HepG2 (cell line): Measurements from ENCODE around the gene NOTCH2. TPM values are rescaled to one million over a fixed set of nuclear protein-coding genes. Genes with fewer than 3 reads are reported as not detected.

ENCODE experiments used
- ATAC-seq: fragments of 200-7000 bp; cut with Tn5 transposase; 3 replicates; pipeline ENCODE4 v1.9.1; 2020; ENCODE audit warnings: mild to moderate bottlenecking, moderate library complexity
- BruUV-seq: library from RNA; stranded (reverse); fragments of 400-500 nt; replicated peaks from 2 replicates; lab custom pipeline; 2021; lab: Mats Ljungman, UMichigan
- CTCF ChIA-PET: fragments of 300-600 bp; formaldehyde crosslinking; extraction: SDS; loops from one replicate; lab custom pipeline; 2021; ENCODE audit warnings: low total read pairs, inconsistent platforms, low intra/inter-chr PET ratio; lab: Yijun Ruan, JAX
- POLR2A ChIA-PET: fragments of 350-600 bp; sonication (Branson Sonifier 250); formaldehyde crosslinking; loops from one replicate; lab custom pipeline; 2020; ENCODE audit warnings: antibody characterized with exemption, inconsistent platforms; lab: Yijun Ruan, JAX
- DNase-seq: peaks from one replicate; pipeline ENCODE4 v3.0.0-alpha.2; 2015; ENCODE audit warnings: low spot score
- FAIRE-seq: peaks from 3 replicates; lab custom pipeline; 2011; peaks lifted over from hg19 to GRCh38; lab: Jason Lieb, UNC
- H2AFZ ChIP-seq: one replicate; pipeline ENCODE4 v1.6.1; 2011; ENCODE audit warnings: low read length, inconsistent platforms
- H3K27ac ChIP-seq: fragments of 300-600 bp; 3 replicates; pipeline ENCODE4 v1.8.0; 2011; ENCODE audit warnings: mixed run types, mild to moderate bottlenecking, mixed read lengths, low read length, inconsistent platforms; ENCODE audit not compliant: insufficient read depth; ENCODE audit errors: extremely low read length
- H3K27me3 ChIP-seq, 2 experiments: fragments of 200-600 bp in 1 of 2; 2 replicates in 1 of 2; 3 replicates in 1 of 2; pipeline versions ENCODE4 v1.6.0 to v1.8.0; 2011; ENCODE audit warnings: low read length in 2 of 2, mild to moderate bottlenecking in 2 of 2, moderate library complexity in 2 of 2, inconsistent platforms in 1 of 2; ENCODE audit not compliant: insufficient read depth in 2 of 2, control insufficient read depth in 1 of 2
- H3K36me3 ChIP-seq, 2 experiments: fragments of 200-600 bp in 1 of 2; replicated peaks in 1 of 2; 2 replicates in 1 of 2; 3 replicates in 1 of 2; pipeline versions ENCODE4 v1.5.1 to v1.8.0; 2011; ENCODE audit warnings: low read length in 2 of 2, inconsistent platforms in 1 of 2; ENCODE audit not compliant: insufficient read depth in 2 of 2, control insufficient read depth in 1 of 2
- H3K4me1 ChIP-seq: 2 replicates; pipeline ENCODE4 v1.5.1; 2012; ENCODE audit warnings: low read length, inconsistent platforms; ENCODE audit not compliant: insufficient read depth
- H3K4me2 ChIP-seq: 2 replicates; pipeline ENCODE4 v1.6.0; 2011; ENCODE audit warnings: low read depth, low read length, inconsistent platforms
- H3K4me3 ChIP-seq, 3 experiments: fragments of 200-600 bp in 1 of 3; sonication (generic), shearing (Covaris generic) in 1 of 3; replicated peaks in 1 of 3; 2 replicates each; pipeline ENCODE4 v1.5.1; 2011 to 2016; ENCODE audit warnings: low read length in 3 of 3, inconsistent platforms in 2 of 3, low read depth in 2 of 3, mild to moderate bottlenecking in 2 of 3, control low read depth in 1 of 3, mixed read lengths in 1 of 3; ENCODE audit not compliant: insufficient read depth in 1 of 3
- H3K79me2 ChIP-seq: one replicate; pipeline ENCODE4 v1.6.1; 2011; ENCODE audit warnings: low read length, inconsistent platforms; ENCODE audit not compliant: insufficient read depth
- H3K9ac ChIP-seq: 2 replicates; pipeline ENCODE4 v1.6.0; 2011; ENCODE audit warnings: mild to moderate bottlenecking, low read depth, low read length, inconsistent platforms; ENCODE audit not compliant: insufficient read depth
- H3K9me3 ChIP-seq: 2 replicates; pipeline ENCODE4 v1.5.1; 2012; ENCODE audit warnings: mild to moderate bottlenecking, low read length
- H4K20me1 ChIP-seq: 2 replicates; pipeline ENCODE4 v1.6.0; 2011; ENCODE audit warnings: inconsistent platforms, mild to moderate bottlenecking, low read length, moderate library complexity; ENCODE audit not compliant: insufficient read depth
- DMTF1 ChIP-seq: sonication (generic); formaldehyde crosslinking; IDR thresholded peaks from 2 replicates; pipeline ENCODE4 v1.4.0; 2020; ENCODE audit warnings: mild to moderate bottlenecking, missing genetic modification reagents
- HOMEZ ChIP-seq: IDR thresholded peaks from 2 replicates; pipeline ENCODE4 v1.6.1; 2016; ENCODE audit warnings: low read depth
- LRRFIP1 ChIP-seq: sonication (generic); formaldehyde crosslinking; conservative IDR thresholded peaks from 2 replicates; pipeline ENCODE4 v1.4.0; 2020; ENCODE audit warnings: missing genetic modification reagents
- MXD1 ChIP-seq: sonication (generic); formaldehyde crosslinking; IDR thresholded peaks from 2 replicates; pipeline ENCODE4 v1.4.0; 2020; ENCODE audit warnings: mild to moderate bottlenecking, missing genetic modification reagents
- NFATC3 ChIP-seq: sonication (generic); formaldehyde crosslinking; IDR thresholded peaks from 2 replicates; pipeline ENCODE4 v1.5.1; 2020; ENCODE audit warnings: mild to moderate bottlenecking, missing genetic modification reagents
- PITX1 ChIP-seq: sonication (generic); formaldehyde crosslinking; IDR thresholded peaks from 2 replicates; pipeline ENCODE4 v1.5.1; 2020; ENCODE audit warnings: mild to moderate bottlenecking, missing genetic modification reagents
- SP140L ChIP-seq: sonication (generic); formaldehyde crosslinking; IDR thresholded peaks from 2 replicates; pipeline ENCODE4 v1.4.0; 2020; ENCODE audit warnings: missing genetic modification reagents, borderline replicate concordance
- ZBTB44 ChIP-seq: sonication (generic); formaldehyde crosslinking; IDR thresholded peaks from 2 replicates; pipeline ENCODE4 v1.4.0; 2020; ENCODE audit warnings: missing genetic modification reagents
- ZMYM2 ChIP-seq: sonication (generic); formaldehyde crosslinking; IDR thresholded peaks from 2 replicates; pipeline ENCODE4 v1.8.0; 2022; ENCODE audit warnings: mild to moderate bottlenecking, missing genetic modification reagents
- ZNF557 ChIP-seq: sonication (generic); formaldehyde crosslinking; IDR thresholded peaks from 2 replicates; pipeline ENCODE4 v1.4.0; 2020; ENCODE audit warnings: missing genetic modification reagents
- ZNF569 ChIP-seq: sonication (generic); formaldehyde crosslinking; IDR thresholded peaks from 2 replicates; pipeline ENCODE4 v1.5.0; 2020; ENCODE audit warnings: mild to moderate bottlenecking, missing genetic modification reagents, moderate library complexity, borderline replicate concordance
- WGBS: methylation state at CpG from one replicate; pipeline ENCODE4 v1.1.6; 2017; ENCODE audit warnings: low lambda C conversion rate; 5-methylcytosine and 5-hydroxymethylcytosine counted together
- in situ Hi-C: cut with HindIII; loops from 2 replicates; pipeline ENCODE4 v1.10.0; 2017; ENCODE audit warnings: low pct_unique_long_range_greater_than_20kb; ENCODE audit not compliant: extremely low pct_ligation_motif_present
- intact Hi-C: fragments of 100-400 bp; cut with micrococcal nuclease; formaldehyde crosslinking; loops from one replicate; pipeline ENCODE4 v1.10.0; 2022; ENCODE audit not compliant: unreplicated experiment
- polyA plus RNA-seq, 8 experiments: library from polyadenylated mRNA; depleted of rRNA in 3 of 8; stranded (reverse) in 7 of 8; unstranded in 1 of 8; fragments of >200 nt; fragmentation: Illumina TruSeq in 4 of 8; extraction: Trizol in 4 of 8; gene quantifications; 2 replicates each; pipeline versions ENCODE4 v1.2.1 to v1.2.3, GENCODE V29; 2011 to 2016; ENCODE audit warnings: low read depth in 4 of 8, missing spikeins in 1 of 8, mixed read lengths in 1 of 8; ENCODE audit not compliant: insufficient read depth in 1 of 8
- total RNA-seq, 5 experiments: library from RNA; depleted of rRNA; stranded (reverse); fragments of >200 nt; fragmentation: Illumina TruSeq; extraction: Trizol; gene quantifications; 2 replicates each; pipeline ENCODE4 v1.2.3, GENCODE V29; 2016; ENCODE audit warnings: low read depth in 1 of 5

The NOTCH2 gene
- total and polyA plus RNA-seq, 2 of the 13 experiments (the other 11 are each of a cell fraction or from before 2014, with no cell fraction given): 4.0 to 11.4 TPM

GRCh38 chr1:119878171-119878570 is 191.3 kb downstream of the NOTCH2 start (continued):
- TF ChIP-seq LRRFIP1 (CRISPR knock-in tag) (no peak), SP140L (CRISPR knock-in tag) (no peak), ZNF569 (CRISPR knock-in tag) (no peak), HOMEZ (CRISPR knock-in tag) (no peak)

- no peak for DNase-seq
- Histone ChIP-seq H3K27ac (no peak overlapping the region), H3K27me3 (0 out of 5 replicates have a peak, but pooled peaks cover 1 to 8% of the 10 kb centered on the region in 2 experiments), H4K20me1 (no peaks in the 10 kb centered on the region), H2AFZ (no peak overlapping the region), H3K4me1 (peaks cover 8% of the 10 kb centered on the region), H3K4me2 (no peak overlapping the region), H3K9me3 (no peaks in the 10 kb centered on the region), H3K36me3 (no peaks in the 10 kb centered on the region), H3K9ac (no peak overlapping the region), H3K4me3 (no peak overlapping the region), H3K79me2 (no peaks in the 10 kb centered on the region)
- ChIA-PET POLR2A (no interaction called here), CTCF (no interaction called here)
- WGBS: 44% methylated on average over 2 of the region's 2 CpGs
- in situ Hi-C loops: loop anchor here (10.0 kb wide), 1 partner anchor 91 kb away; no protein-coding TSS in a partner anchor
- no TSS peak for BruUV-seq
- ATAC-seq: no peak
- intact Hi-C loops: loop anchor here (10.0 kb wide), 1 partner anchor 271 kb away; no protein-coding TSS in a partner anchor
- FAIRE-seq: no peak
- TF ChIP-seq NFATC3 (CRISPR knock-in tag) (no peak), ZNF557 (CRISPR knock-in tag) (no peak), PITX1 (CRISPR knock-in tag) (no peak), ZMYM2 (CRISPR knock-in tag) (no peak), ZBTB44 (CRISPR knock-in tag) (no peak), MXD1 (CRISPR knock-in tag) (no peak), DMTF1 (CRISPR knock-in tag) (no peak)
Measured at GRCh38 chr1:119874186-119874585, 195.3 kb downstream of the NOTCH2 start.
